ENCODE results near the gene PLA2G2C. TPM values are rescaled to one million over a fixed set of nuclear protein-coding genes. Genes with fewer than 3 reads are reported as not detected.
A peak's percentile ranks its signal among the peaks of the same experiment; 100 is the strongest.

PLA2G2C gene
- total RNA-seq, 1 donor from 2014 or later, result not detected

DNA sequence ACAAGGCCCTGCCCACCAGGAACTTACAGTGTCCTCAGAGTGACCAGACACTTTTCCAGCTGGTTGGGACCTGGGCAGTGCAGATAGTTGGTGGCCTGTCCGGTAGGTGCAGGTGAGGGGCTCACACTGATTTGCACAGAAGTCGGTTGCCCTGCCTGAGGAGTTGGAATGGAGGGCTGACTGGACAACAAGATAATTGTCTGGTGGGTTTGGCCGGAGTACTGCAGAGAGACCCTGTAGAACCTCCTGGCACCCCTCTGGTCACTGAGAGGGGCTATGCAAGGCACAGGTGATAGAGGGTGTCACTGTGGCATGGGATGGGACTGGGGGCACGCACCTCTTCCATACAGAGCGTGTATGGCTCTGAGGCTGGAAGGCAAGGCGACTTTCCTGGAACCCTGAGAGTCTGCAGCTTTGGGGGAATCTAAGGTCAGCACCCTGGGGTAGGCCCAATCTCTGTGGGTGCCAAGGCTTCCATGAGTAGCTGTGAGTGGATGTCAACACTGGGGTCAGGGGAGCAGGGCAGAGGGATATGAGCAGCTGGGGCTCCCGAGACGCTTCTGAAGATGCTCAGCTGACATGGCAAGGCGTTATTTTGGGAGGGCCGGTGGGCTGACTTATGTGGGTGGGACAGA lies 59.4 kb downstream of the PLA2G2C start:
- intact Hi-C loops (cut with micrococcal nuclease), result no loop called here
- H3K4me1 Mint-ChIP-seq, result peaks cover 45% of the 10 kb centered on the region
- H3K4me3 Mint-ChIP-seq, result no peak overlapping the region
- POLR2A ChIA-PET, result no interaction called here
- CTCF ChIA-PET, result no interaction called here
- H3K27me3 Mint-ChIP-seq, result no peaks in the 10 kb centered on the region
- no peak overlapping the region for H3K27ac Mint-ChIP-seq
- ATAC-seq (ENCODE audit: low read depth) (no peak), DNase-seq (no peak)
- H3K36me3 Mint-ChIP-seq (ENCODE audit: low read depth), result no peaks in the 10 kb centered on the region
- TF ChIP-seq, protein P1, sequence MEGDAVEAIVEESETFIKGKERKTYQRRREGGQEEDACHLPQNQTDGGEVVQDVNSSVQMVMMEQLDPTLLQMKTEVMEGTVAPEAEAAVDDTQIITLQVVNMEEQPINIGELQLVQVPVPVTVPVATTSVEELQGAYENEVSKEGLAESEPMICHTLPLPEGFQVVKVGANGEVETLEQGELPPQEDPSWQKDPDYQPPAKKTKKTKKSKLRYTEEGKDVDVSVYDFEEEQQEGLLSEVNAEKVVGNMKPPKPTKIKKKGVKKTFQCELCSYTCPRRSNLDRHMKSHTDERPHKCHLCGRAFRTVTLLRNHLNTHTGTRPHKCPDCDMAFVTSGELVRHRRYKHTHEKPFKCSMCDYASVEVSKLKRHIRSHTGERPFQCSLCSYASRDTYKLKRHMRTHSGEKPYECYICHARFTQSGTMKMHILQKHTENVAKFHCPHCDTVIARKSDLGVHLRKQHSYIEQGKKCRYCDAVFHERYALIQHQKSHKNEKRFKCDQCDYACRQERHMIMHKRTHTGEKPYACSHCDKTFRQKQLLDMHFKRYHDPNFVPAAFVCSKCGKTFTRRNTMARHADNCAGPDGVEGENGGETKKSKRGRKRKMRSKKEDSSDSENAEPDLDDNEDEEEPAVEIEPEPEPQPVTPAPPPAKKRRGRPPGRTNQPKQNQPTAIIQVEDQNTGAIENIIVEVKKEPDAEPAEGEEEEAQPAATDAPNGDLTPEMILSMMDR (IDR thresholded peaks at IDR 0.05), result no peak
- H3K9me3 Mint-ChIP-seq, result peaks cover 5% of the 10 kb centered on the region

- ChIA-PET CTCF (no interaction called here), POLR2A (interaction anchor here (0.6 kb wide), 1 partner anchor 961 kb away, joined by 3 read pairs; no protein-coding TSS in a partner anchor)
- peak; percentile 45 for ATAC-seq (ENCODE audit: low read depth)
- Mint-ChIP-seq H3K9me3 (peaks cover 5% of the 10 kb centered on the region), H3K27me3 (no peaks in the 10 kb centered on the region), H3K36me3 (ENCODE audit: low read depth) (no peaks in the 10 kb centered on the region), H3K4me1 (peaks cover 49% of the 10 kb centered on the region), H3K4me3 (no peak overlapping the region), H3K27ac (no peak overlapping the region)
- TF ChIP-seq, protein P1 (IDR thresholded peaks at IDR 0.05), result no peak
- no peak for DNase-seq
- intact Hi-C loops (cut with micrococcal nuclease), result no loop called here
Observed at GRCh38 chr1:20126041-20126805, 60.1 kb downstream of the PLA2G2C start.

DNA sequence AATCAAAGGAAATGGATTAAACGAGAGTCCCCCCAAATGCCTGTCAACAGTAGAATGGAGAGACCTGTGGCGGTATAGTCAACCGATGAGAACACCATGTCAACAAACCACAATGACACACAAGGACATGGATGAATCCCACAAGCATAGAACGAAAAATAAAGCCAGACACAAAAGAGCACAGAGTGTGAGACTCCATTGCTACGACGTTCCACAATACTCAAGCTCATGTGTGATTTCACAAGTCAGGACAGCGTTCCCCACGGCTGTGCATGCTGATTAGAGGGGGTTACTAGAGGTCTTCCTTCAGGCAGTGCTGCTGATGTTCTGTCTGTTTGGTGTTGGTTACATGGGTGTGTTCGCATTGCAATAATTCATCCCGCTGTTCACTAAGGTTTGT lies 61.2 kb downstream of the PLA2G2C start:
- TF ChIP-seq, protein P1 (IDR thresholded peaks at IDR 0.05), result no peak
- peaks cover 59% of the 10 kb centered on the region for H3K4me1 Mint-ChIP-seq
- H3K9me3 Mint-ChIP-seq, result peaks cover 5% of the 10 kb centered on the region
- POLR2A ChIA-PET, result no interaction called here
- H3K36me3 Mint-ChIP-seq (ENCODE audit: low read depth), result no peaks in the 10 kb centered on the region
- ATAC-seq (ENCODE audit: low read depth) (no peak), DNase-seq (no peak)
- H3K4me3 Mint-ChIP-seq, result no peak overlapping the region
- CTCF ChIA-PET, result no interaction called here
- no peaks in the 10 kb centered on the region for H3K27me3 Mint-ChIP-seq
- intact Hi-C loops (cut with micrococcal nuclease), result no loop called here
- no peak overlapping the region for H3K27ac Mint-ChIP-seq

GRCh38 chr1:20124456-20125057 lies 61.8 kb downstream of the PLA2G2C start:
- CTCF ChIA-PET, result interaction anchor here (1.1 kb wide), 1 partner anchor 27 kb away, joined by 5 read pairs; no protein-coding TSS in a partner anchor
- intact Hi-C loops (cut with micrococcal nuclease), result no loop called here
- Mint-ChIP-seq H3K4me3 (no peak overlapping the region), H3K27me3 (no peaks in the 10 kb centered on the region), H3K4me1 (peaks cover 64% of the 10 kb centered on the region), H3K9me3 (peaks cover under 1% of the 10 kb centered on the region), H3K36me3 (ENCODE audit: low read depth) (no peaks in the 10 kb centered on the region), H3K27ac (peak overlapping the region; percentile 35)
- TF ChIP-seq, protein P1 (IDR thresholded peaks at IDR 0.05), result no peak
- DNase-seq (no peak), ATAC-seq (ENCODE audit: low read depth) (no peak)
- POLR2A ChIA-PET, result interaction anchor here (0.7 kb wide), 1 partner anchor 47 kb away, joined by 6 read pairs; no protein-coding TSS in a partner anchor

Data from activated B cell treated with CpG ODN at 0.5 μM for 24 hours (primary cell).